ENCODE results near the gene BZW2. TPM values are rescaled to one million over a fixed set of nuclear protein-coding genes. Genes with fewer than 3 reads are reported as not detected.

BZW2 gene
- polyA plus RNA-seq, 2 donors = 32.9 to 47.9 TPM

- 78 to 82% methylated on average over 3 of the region's 3 CpGs for WGBS, 2 donors
- Histone ChIP-seq H3K9me3 (ENCODE audit: control insufficient read depth in 2 of 2, insufficient read depth in 1 of 2, low read depth in 1 of 2, low read length in 1 of 2) (no peaks in the 10 kb centered on the region), H3K4me3 (ENCODE audit: low read depth in 1 of 2, low read length in 2 of 2) (no peak overlapping the region), H3K27ac (ENCODE audit: low read depth in 2 of 2, low read length in 1 of 2) (no peak overlapping the region), H3K36me3 (ENCODE audit: control insufficient read depth in 2 of 2, insufficient read depth in 2 of 2, low read length in 1 of 2) (peaks cover 0 to 17% of the 10 kb centered on the region in 2 donors), H3K4me1 (ENCODE audit: control insufficient read depth in 2 of 2, insufficient read depth in 2 of 2, low read length in 1 of 2) (no peaks in the 10 kb centered on the region), H3K27me3 (ENCODE audit: control insufficient read depth in 1 of 2, insufficient read depth in 2 of 2, low read length in 2 of 2) (no peaks in the 10 kb centered on the region)
Observed at GRCh38 chr7:16698200-16698905, 52.4 kb downstream of the BZW2 start.

- H3K4me3 ChIP-seq (ENCODE audit: low read depth in 1 of 2, low read length in 2 of 2) = no peak overlapping the region
- H3K27ac ChIP-seq (ENCODE audit: low read depth in 2 of 2, low read length in 1 of 2) = no peak overlapping the region
Observed at GRCh38 chr7:16702441-16702840, 56.5 kb downstream of the BZW2 start.

GRCh38 chr7:16708511-16708910 lies 62.5 kb downstream of the BZW2 start:
- Histone ChIP-seq H3K27me3 (ENCODE audit: control insufficient read depth in 1 of 2, insufficient read depth in 2 of 2, low read length in 2 of 2) (no peaks in the 10 kb centered on the region), H3K4me3 (ENCODE audit: low read depth in 1 of 2, low read length in 2 of 2) (no peak overlapping the region), H3K4me1 (ENCODE audit: control insufficient read depth in 2 of 2, insufficient read depth in 2 of 2, low read length in 1 of 2) (no peaks in the 10 kb centered on the region), H3K9me3 (ENCODE audit: control insufficient read depth in 2 of 2, insufficient read depth in 1 of 2, low read depth in 1 of 2, low read length in 1 of 2) (no peaks in the 10 kb centered on the region), H3K36me3 (ENCODE audit: control insufficient read depth in 2 of 2, insufficient read depth in 2 of 2, low read length in 1 of 2) (peaks cover 0 to 4% of the 10 kb centered on the region in 2 donors), H3K27ac (ENCODE audit: low read depth in 2 of 2, low read length in 1 of 2) (no peak overlapping the region)
- WGBS, 2 donors = 93 to 94% methylated on average over 4 of the region's 4 CpGs

More at GRCh38 chr7:16702441-16702840, 56.5 kb downstream of the BZW2 start:
- Histone ChIP-seq H3K9me3 (ENCODE audit: control insufficient read depth in 2 of 2, insufficient read depth in 1 of 2, low read depth in 1 of 2, low read length in 1 of 2) (no peaks in the 10 kb centered on the region), H3K4me1 (ENCODE audit: control insufficient read depth in 2 of 2, insufficient read depth in 2 of 2, low read length in 1 of 2) (no peaks in the 10 kb centered on the region), H3K36me3 (ENCODE audit: control insufficient read depth in 2 of 2, insufficient read depth in 2 of 2, low read length in 1 of 2) (peaks cover 0 to 9% of the 10 kb centered on the region in 2 donors), H3K27me3 (ENCODE audit: control insufficient read depth in 1 of 2, insufficient read depth in 2 of 2, low read length in 2 of 2) (no peaks in the 10 kb centered on the region)

GRCh38 chr7:16708980-16709379 lies 63.0 kb downstream of the BZW2 start:
- H3K36me3 ChIP-seq (ENCODE audit: control insufficient read depth in 2 of 2, insufficient read depth in 2 of 2, low read length in 1 of 2) = peaks cover 0 to 4% of the 10 kb centered on the region in 2 donors
- no peak overlapping the region for H3K4me3 ChIP-seq (ENCODE audit: low read depth in 1 of 2, low read length in 2 of 2)
- H3K27ac ChIP-seq (ENCODE audit: low read depth in 2 of 2, low read length in 1 of 2) = no peak overlapping the region
- H3K4me1 ChIP-seq (ENCODE audit: control insufficient read depth in 2 of 2, insufficient read depth in 2 of 2, low read length in 1 of 2) = no peaks in the 10 kb centered on the region
- H3K27me3 ChIP-seq (ENCODE audit: control insufficient read depth in 1 of 2, insufficient read depth in 2 of 2, low read length in 2 of 2) = no peaks in the 10 kb centered on the region
- no peaks in the 10 kb centered on the region for H3K9me3 ChIP-seq (ENCODE audit: control insufficient read depth in 2 of 2, insufficient read depth in 1 of 2, low read depth in 1 of 2, low read length in 1 of 2)
- 82 to 87% methylated on average over 3 of the region's 3 CpGs for WGBS, 2 donors

GRCh38 chr7:16710651-16711050 lies 64.7 kb downstream of the BZW2 start:
- Histone ChIP-seq H3K27ac (ENCODE audit: low read depth in 2 of 2, low read length in 1 of 2) (no peak overlapping the region), H3K9me3 (ENCODE audit: control insufficient read depth in 2 of 2, insufficient read depth in 1 of 2, low read depth in 1 of 2, low read length in 1 of 2) (no peaks in the 10 kb centered on the region), H3K4me3 (ENCODE audit: low read depth in 1 of 2, low read length in 2 of 2) (no peak overlapping the region), H3K27me3 (ENCODE audit: control insufficient read depth in 1 of 2, insufficient read depth in 2 of 2, low read length in 2 of 2) (no peaks in the 10 kb centered on the region), H3K4me1 (ENCODE audit: control insufficient read depth in 2 of 2, insufficient read depth in 2 of 2, low read length in 1 of 2) (no peaks in the 10 kb centered on the region), H3K36me3 (ENCODE audit: control insufficient read depth in 2 of 2, insufficient read depth in 2 of 2, low read length in 1 of 2) (no peaks in the 10 kb centered on the region)
- WGBS, 2 donors = 77 to 87% methylated on average over 4 of the region's 4 CpGs

GRCh38 chr7:16711730-16712129 lies 65.7 kb downstream of the BZW2 start:
- H3K27ac ChIP-seq (ENCODE audit: low read depth in 2 of 2, low read length in 1 of 2) = no peak overlapping the region
- no peak overlapping the region for H3K4me3 ChIP-seq (ENCODE audit: low read depth in 1 of 2, low read length in 2 of 2)
- H3K36me3 ChIP-seq (ENCODE audit: control insufficient read depth in 2 of 2, insufficient read depth in 2 of 2, low read length in 1 of 2) = no peaks in the 10 kb centered on the region
- 86 to 87% methylated on average over 4 of the region's 4 CpGs for WGBS, 2 donors
- no peaks in the 10 kb centered on the region for H3K27me3 ChIP-seq (ENCODE audit: control insufficient read depth in 1 of 2, insufficient read depth in 2 of 2, low read length in 2 of 2)
- no peaks in the 10 kb centered on the region for H3K4me1 ChIP-seq (ENCODE audit: control insufficient read depth in 2 of 2, insufficient read depth in 2 of 2, low read length in 1 of 2)
- H3K9me3 ChIP-seq (ENCODE audit: control insufficient read depth in 2 of 2, insufficient read depth in 1 of 2, low read depth in 1 of 2, low read length in 1 of 2) = no peaks in the 10 kb centered on the region

GRCh38 chr7:16712916-16713315 lies 66.9 kb downstream of the BZW2 start:
- 89 to 93% methylated on average over 4 of the region's 4 CpGs for WGBS, 2 donors
- Histone ChIP-seq H3K9me3 (ENCODE audit: control insufficient read depth in 2 of 2, insufficient read depth in 1 of 2, low read depth in 1 of 2, low read length in 1 of 2) (no peaks in the 10 kb centered on the region), H3K36me3 (ENCODE audit: control insufficient read depth in 2 of 2, insufficient read depth in 2 of 2, low read length in 1 of 2) (no peaks in the 10 kb centered on the region), H3K27ac (ENCODE audit: low read depth in 2 of 2, low read length in 1 of 2) (no peak overlapping the region), H3K27me3 (ENCODE audit: control insufficient read depth in 1 of 2, insufficient read depth in 2 of 2, low read length in 2 of 2) (no peaks in the 10 kb centered on the region), H3K4me1 (ENCODE audit: control insufficient read depth in 2 of 2, insufficient read depth in 2 of 2, low read length in 1 of 2) (no peaks in the 10 kb centered on the region), H3K4me3 (ENCODE audit: low read depth in 1 of 2, low read length in 2 of 2) (no peak overlapping the region)

- Histone ChIP-seq H3K4me3 (ENCODE audit: low read depth in 1 of 2, low read length in 2 of 2) (no peak overlapping the region), H3K9me3 (ENCODE audit: control insufficient read depth in 2 of 2, insufficient read depth in 1 of 2, low read depth in 1 of 2, low read length in 1 of 2) (no peaks in the 10 kb centered on the region), H3K36me3 (ENCODE audit: control insufficient read depth in 2 of 2, insufficient read depth in 2 of 2, low read length in 1 of 2) (no peaks in the 10 kb centered on the region), H3K27me3 (ENCODE audit: control insufficient read depth in 1 of 2, insufficient read depth in 2 of 2, low read length in 2 of 2) (no peaks in the 10 kb centered on the region), H3K4me1 (ENCODE audit: control insufficient read depth in 2 of 2, insufficient read depth in 2 of 2, low read length in 1 of 2) (no peaks in the 10 kb centered on the region), H3K27ac (ENCODE audit: low read depth in 2 of 2, low read length in 1 of 2) (no peak overlapping the region)
Observed at GRCh38 chr7:16715928-16716327, 69.9 kb downstream of the BZW2 start.

GRCh38 chr7:16718111-16718656 lies 72.2 kb downstream of the BZW2 start:
- Histone ChIP-seq H3K27me3 (ENCODE audit: control insufficient read depth in 1 of 2, insufficient read depth in 2 of 2, low read length in 2 of 2) (no peaks in the 10 kb centered on the region), H3K4me1 (ENCODE audit: control insufficient read depth in 2 of 2, insufficient read depth in 2 of 2, low read length in 1 of 2) (no peaks in the 10 kb centered on the region), H3K4me3 (ENCODE audit: low read depth in 1 of 2, low read length in 2 of 2) (no peak overlapping the region), H3K27ac (ENCODE audit: low read depth in 2 of 2, low read length in 1 of 2) (no peak overlapping the region), H3K9me3 (ENCODE audit: control insufficient read depth in 2 of 2, insufficient read depth in 1 of 2, low read depth in 1 of 2, low read length in 1 of 2) (no peaks in the 10 kb centered on the region), H3K36me3 (ENCODE audit: control insufficient read depth in 2 of 2, insufficient read depth in 2 of 2, low read length in 1 of 2) (no peaks in the 10 kb centered on the region)
- 82 to 89% methylated on average over 3 of the region's 3 CpGs for WGBS, 2 donors

- Histone ChIP-seq H3K27me3 (ENCODE audit: control insufficient read depth in 1 of 2, insufficient read depth in 2 of 2, low read length in 2 of 2) (no peaks in the 10 kb centered on the region), H3K4me1 (ENCODE audit: control insufficient read depth in 2 of 2, insufficient read depth in 2 of 2, low read length in 1 of 2) (no peaks in the 10 kb centered on the region), H3K9me3 (ENCODE audit: control insufficient read depth in 2 of 2, insufficient read depth in 1 of 2, low read depth in 1 of 2, low read length in 1 of 2) (no peaks in the 10 kb centered on the region), H3K27ac (ENCODE audit: low read depth in 2 of 2, low read length in 1 of 2) (no peak overlapping the region), H3K4me3 (ENCODE audit: low read depth in 1 of 2, low read length in 2 of 2) (no peak overlapping the region), H3K36me3 (ENCODE audit: control insufficient read depth in 2 of 2, insufficient read depth in 2 of 2, low read length in 1 of 2) (no peaks in the 10 kb centered on the region)
- WGBS, 2 donors = 81 to 93% methylated on average over 1 of the region's 1 CpG
Observed at GRCh38 chr7:16719699-16720098, 73.7 kb downstream of the BZW2 start.

Measured in esophagus (tissue), 2 donors.